ENCODE measurements around the gene VTI1B. TPM values are rescaled to one million over a fixed set of nuclear protein-coding genes. Genes with fewer than 3 reads are reported as not detected.
"Not testable (repeated sequence)": the region's sequence is repeated elsewhere in the genome, so short reads cannot be mapped to it uniquely, and the experiment has no call there.

The VTI1B gene
- total RNA-seq, 1 donor from 2014 or later, result 80.6 TPM

DNA sequence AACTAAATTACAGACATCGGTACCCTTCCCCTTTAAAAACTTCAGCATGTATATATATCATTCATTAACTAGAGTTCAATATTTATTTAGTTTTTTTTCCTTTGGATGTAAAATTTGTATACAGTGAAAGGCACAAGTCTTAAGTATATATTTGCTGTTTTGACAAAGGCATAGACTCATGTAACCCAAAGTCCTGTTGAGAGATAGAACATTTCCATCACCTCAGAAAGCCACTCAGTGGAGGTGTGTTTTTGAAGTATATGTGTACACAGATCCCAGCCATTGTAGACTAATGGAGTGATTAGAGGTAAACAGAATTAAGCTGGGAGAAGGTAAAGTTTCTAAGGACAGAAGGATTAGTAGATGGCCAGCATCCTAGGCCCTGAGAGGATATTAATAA lies 42.6 kb upstream of the VTI1B start:
- no peak overlapping the region for H3K4me3 ChIP-seq (ENCODE audit: low read depth, low read length)
- TF ChIP-seq, protein P1, sequence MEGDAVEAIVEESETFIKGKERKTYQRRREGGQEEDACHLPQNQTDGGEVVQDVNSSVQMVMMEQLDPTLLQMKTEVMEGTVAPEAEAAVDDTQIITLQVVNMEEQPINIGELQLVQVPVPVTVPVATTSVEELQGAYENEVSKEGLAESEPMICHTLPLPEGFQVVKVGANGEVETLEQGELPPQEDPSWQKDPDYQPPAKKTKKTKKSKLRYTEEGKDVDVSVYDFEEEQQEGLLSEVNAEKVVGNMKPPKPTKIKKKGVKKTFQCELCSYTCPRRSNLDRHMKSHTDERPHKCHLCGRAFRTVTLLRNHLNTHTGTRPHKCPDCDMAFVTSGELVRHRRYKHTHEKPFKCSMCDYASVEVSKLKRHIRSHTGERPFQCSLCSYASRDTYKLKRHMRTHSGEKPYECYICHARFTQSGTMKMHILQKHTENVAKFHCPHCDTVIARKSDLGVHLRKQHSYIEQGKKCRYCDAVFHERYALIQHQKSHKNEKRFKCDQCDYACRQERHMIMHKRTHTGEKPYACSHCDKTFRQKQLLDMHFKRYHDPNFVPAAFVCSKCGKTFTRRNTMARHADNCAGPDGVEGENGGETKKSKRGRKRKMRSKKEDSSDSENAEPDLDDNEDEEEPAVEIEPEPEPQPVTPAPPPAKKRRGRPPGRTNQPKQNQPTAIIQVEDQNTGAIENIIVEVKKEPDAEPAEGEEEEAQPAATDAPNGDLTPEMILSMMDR (IDR thresholded peaks at IDR 0.05; ENCODE audit: insufficient read depth, low read length, severe bottlenecking), result no peak
- FAIRE-seq (no peak), DNase-seq (ENCODE audit: low read depth) (no peak)
- H3K36me3 ChIP-seq (ENCODE audit: control insufficient read depth, insufficient read depth, low read length), result no peaks in the 10 kb centered on the region
- H3K27me3 ChIP-seq (ENCODE audit: control insufficient read depth, insufficient read depth, low read length), result peaks cover 2% of the 10 kb centered on the region

DNA sequence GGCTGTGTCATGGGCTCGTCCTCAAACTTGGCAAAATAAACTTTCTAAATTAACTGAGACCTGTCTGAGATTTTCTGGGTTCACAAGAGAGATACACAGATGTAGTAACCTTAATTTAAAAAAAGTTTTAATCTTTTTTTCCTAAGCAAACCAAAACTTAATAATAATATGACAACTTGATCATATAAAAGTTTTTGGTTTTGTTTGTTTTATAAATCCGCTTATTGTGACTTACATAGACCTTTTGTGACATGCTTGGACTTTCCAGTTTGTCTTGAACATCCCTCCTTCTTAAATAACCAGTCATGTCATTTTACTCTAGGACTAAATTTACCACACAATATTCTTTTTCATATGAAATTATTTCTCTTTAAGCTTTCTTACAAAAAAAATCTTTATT lies 35.8 kb upstream of the VTI1B start:
- no peaks in the 10 kb centered on the region for H3K27me3 ChIP-seq (ENCODE audit: control insufficient read depth, insufficient read depth, low read length)
- DNase-seq (ENCODE audit: low read depth) (no peak), FAIRE-seq (no peak)
- no peak overlapping the region for H3K4me3 ChIP-seq (ENCODE audit: low read depth, low read length)
- no peaks in the 10 kb centered on the region for H3K36me3 ChIP-seq (ENCODE audit: control insufficient read depth, insufficient read depth, low read length)
- TF ChIP-seq, protein P1 (IDR thresholded peaks at IDR 0.05; ENCODE audit: insufficient read depth, low read length, severe bottlenecking), result no peak

GRCh38 chr14:67709796-67710195 lies 35.4 kb upstream of the VTI1B start:
- H3K4me3 ChIP-seq (ENCODE audit: low read depth, low read length); H3K36me3 ChIP-seq (ENCODE audit: control insufficient read depth, insufficient read depth, low read length); DNase-seq (ENCODE audit: low read depth); H3K27me3 ChIP-seq (ENCODE audit: control insufficient read depth, insufficient read depth, low read length); FAIRE-seq: not testable (repeated sequence)

- not testable (repeated sequence) for DNase-seq (ENCODE audit: low read depth); H3K36me3 ChIP-seq (ENCODE audit: control insufficient read depth, insufficient read depth, low read length); H3K4me3 ChIP-seq (ENCODE audit: low read depth, low read length); H3K27me3 ChIP-seq (ENCODE audit: control insufficient read depth, insufficient read depth, low read length); FAIRE-seq
Observed at GRCh38 chr14:67709346-67709745, 34.9 kb upstream of the VTI1B start.

- FAIRE-seq (no peak), DNase-seq (ENCODE audit: low read depth) (peak; percentile 86)
- no peaks in the 10 kb centered on the region for H3K36me3 ChIP-seq (ENCODE audit: control insufficient read depth, insufficient read depth, low read length)
- H3K4me3 ChIP-seq (ENCODE audit: low read depth, low read length), result no peak overlapping the region
- TF ChIP-seq, protein P1 (IDR thresholded peaks at IDR 0.05; ENCODE audit: insufficient read depth, low read length, severe bottlenecking), result no peak
- H3K27me3 ChIP-seq (ENCODE audit: control insufficient read depth, insufficient read depth, low read length), result no peaks in the 10 kb centered on the region
Observed at GRCh38 chr14:67705211-67705610, 30.8 kb upstream of the VTI1B start.

GRCh38 chr14:67704484-67705089 lies 30.2 kb upstream of the VTI1B start:
- no peak for FAIRE-seq
- Histone ChIP-seq H3K36me3 (ENCODE audit: control insufficient read depth, insufficient read depth, low read length) (no peaks in the 10 kb centered on the region), H3K27me3 (ENCODE audit: control insufficient read depth, insufficient read depth, low read length) (no peaks in the 10 kb centered on the region), H3K4me3 (ENCODE audit: low read depth, low read length) (no peak overlapping the region)
- peak; percentile 64 for DNase-seq (ENCODE audit: low read depth)
- TF ChIP-seq, protein P1 (IDR thresholded peaks at IDR 0.05; ENCODE audit: insufficient read depth, low read length, severe bottlenecking), result peak; percentile 77

- no peaks in the 10 kb centered on the region for H3K27me3 ChIP-seq (ENCODE audit: control insufficient read depth, insufficient read depth, low read length)
- no peak for DNase-seq (ENCODE audit: low read depth)
- no peak for FAIRE-seq
- TF ChIP-seq, protein P1 (IDR thresholded peaks at IDR 0.05; ENCODE audit: insufficient read depth, low read length, severe bottlenecking), result no peak
- H3K4me3 ChIP-seq (ENCODE audit: low read depth, low read length), result no peak overlapping the region
- H3K36me3 ChIP-seq (ENCODE audit: control insufficient read depth, insufficient read depth, low read length), result no peaks in the 10 kb centered on the region
Observed at GRCh38 chr14:67703997-67704396, 29.6 kb upstream of the VTI1B start.

DNA sequence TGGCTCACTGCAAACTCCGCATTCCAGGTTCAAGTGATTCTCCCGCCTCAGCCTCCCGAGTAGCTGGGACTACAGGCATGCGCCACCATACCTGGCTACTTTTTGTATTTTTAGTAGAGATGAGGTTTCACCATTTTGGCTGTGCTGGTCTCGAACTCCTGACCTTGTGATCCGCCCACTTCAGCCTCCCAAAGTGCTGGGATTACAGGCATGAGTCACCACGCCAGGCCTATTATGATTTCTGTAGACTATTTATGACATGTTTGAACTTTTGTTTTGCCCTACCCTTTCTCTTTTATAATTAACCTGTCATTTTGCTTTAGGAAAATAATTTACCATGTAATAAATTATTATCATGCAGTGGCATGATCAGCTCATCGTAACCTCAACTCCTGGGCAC lies 27.1 kb upstream of the VTI1B start, which contains the start of gene RDH12:
Gene RDH12 (plus strand): TSS at position 395 of the 400 bp plus-strand sequence. CDS start 20,757 bp downstream, outside the sequence.
- not testable (repeated sequence) for H3K36me3 ChIP-seq (ENCODE audit: control insufficient read depth, insufficient read depth, low read length); FAIRE-seq; H3K27me3 ChIP-seq (ENCODE audit: control insufficient read depth, insufficient read depth, low read length); DNase-seq (ENCODE audit: low read depth); H3K4me3 ChIP-seq (ENCODE audit: low read depth, low read length)
